NCI-H460 (cell line): ENCODE measurements around the gene ACOT8. TPM values are rescaled to one million over a fixed set of nuclear protein-coding genes. Genes with fewer than 3 reads are reported as not detected.
"Not testable (repeated sequence)": the region's sequence is repeated elsewhere in the genome, so short reads cannot be mapped to it uniquely, and the experiment has no call there.

ENCODE experiments used
- DNase-seq: peaks from one replicate; pipeline ENCODE4 v3.0.0-alpha.2; 2016; ENCODE audit warnings: low read depth; ENCODE audit errors: extremely low read depth
- total RNA-seq: library from RNA; depleted of rRNA; stranded (reverse); fragments of >200 nt; shearing (Covaris generic); gene quantifications from 2 replicates; pipeline ENCODE4 v1.2.3, GENCODE V29; 2014

Gene ACOT8
- total RNA-seq, 1 experiment from 2014 or later = 21.6 TPM

DNA sequence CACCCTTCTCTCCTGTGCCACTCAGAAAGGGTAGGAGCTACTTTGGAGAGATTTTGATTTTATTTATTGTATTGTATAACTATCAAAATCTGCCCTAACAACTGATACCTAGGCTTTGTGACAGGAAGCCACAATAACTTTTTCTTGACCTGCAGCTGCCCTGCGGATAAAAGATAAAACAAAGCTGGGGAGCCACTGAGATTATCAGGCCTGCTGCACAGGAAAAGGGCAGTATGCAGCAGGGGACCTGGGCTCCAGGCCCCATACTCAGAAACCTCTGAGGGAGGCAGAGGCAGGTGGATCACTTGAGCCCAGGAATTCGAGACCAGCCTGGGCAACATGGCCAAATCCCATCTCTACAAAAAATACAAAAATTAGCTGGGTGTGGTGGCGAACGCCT, 24.6 kb downstream of the ACOT8 start:
- DNase-seq = no peak

DNA sequence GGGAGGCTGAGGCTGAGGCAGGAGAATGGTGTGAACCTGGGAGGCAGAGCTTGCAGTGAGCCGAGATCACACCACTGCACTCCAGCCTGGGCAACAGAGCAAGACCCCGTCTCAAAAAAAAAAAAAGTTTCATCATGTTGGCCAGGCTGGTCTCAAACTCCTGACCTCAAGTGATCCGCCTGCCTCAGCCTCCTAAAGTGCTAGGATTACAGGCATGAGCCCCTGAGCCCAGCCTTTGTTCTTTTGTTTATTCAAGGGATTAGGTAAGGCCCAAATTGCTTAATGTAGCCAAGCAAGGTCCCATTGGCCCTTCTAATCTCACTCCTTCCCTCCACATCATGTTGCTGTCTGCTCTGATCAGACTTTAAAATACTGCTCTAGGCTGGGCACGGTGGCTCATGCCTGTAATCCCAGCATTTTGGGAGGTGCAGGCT, 27.5 kb downstream of the ACOT8 start:
- not testable (repeated sequence) for DNase-seq

- no peak for DNase-seq
Measured at GRCh38 chr20:45828589-45828988, 28.6 kb downstream of the ACOT8 start.

- no peak for DNase-seq
Measured at GRCh38 chr20:45827712-45828111, 29.5 kb downstream of the ACOT8 start.

DNA sequence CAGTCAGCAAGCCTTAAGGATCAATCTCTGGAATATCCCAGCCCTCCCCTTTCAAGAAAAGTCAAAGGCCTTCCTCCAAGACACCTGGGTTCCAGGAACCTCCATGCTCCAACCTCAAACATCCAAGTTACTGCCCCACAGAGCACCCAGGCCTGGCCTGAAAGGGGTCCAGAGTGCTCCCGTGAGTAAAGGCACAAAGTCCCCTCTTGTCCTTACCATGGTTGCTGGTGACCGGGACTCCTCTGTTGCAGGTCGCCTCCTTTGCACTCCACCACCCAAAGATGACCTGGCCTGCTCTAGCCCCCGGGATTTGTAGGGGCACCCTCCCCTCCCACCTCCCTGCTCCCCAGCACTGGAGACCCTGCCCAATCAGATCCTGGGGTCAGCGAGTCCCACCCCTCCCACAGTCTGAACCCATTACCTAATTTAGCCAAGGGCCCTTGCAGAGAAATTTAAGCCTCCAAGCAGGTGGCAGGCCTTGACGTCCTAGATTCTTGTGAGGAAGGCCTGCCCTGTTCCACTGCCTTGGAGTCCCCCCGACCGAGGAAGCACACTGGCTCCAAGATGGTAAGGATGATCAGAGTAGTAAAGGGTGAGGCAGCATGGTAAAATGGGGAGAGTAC, 30.1 kb downstream of the ACOT8 start, which contains the start of gene TNNC2:
TSS of gene TNNC2 (minus strand) at position 283 of the 623 bp plus-strand sequence. CDS start at position 219, 64 bp downstream.
- no peak for DNase-seq

GRCh38 chr20:45826381-45827019, 30.7 kb downstream of the ACOT8 start:
- DNase-seq = no peak

- DNase-seq = no peak
Measured at GRCh38 chr20:45823949-45824835, 33.0 kb downstream of the ACOT8 start.

GRCh38 chr20:45822857-45823256, 34.3 kb downstream of the ACOT8 start:
- DNase-seq = no peak

DNA sequence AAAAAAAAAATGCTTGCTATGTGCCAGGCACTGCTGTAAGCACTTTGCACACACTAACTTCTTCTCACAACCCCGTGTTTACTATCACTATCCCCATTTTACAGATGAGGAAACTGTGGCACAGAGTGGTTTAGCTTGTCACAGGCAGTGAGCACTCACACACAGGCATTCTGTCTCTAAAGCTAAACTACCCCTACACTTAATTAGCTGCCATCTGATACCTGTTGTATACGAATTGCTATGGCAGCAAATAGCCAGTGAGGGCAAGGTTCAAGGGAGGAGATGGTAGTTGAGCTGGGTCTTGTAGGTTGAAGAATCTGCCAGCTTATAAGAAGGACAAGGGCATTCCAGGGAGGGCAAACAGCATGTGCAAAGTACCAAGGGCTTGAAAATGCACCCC, 35.2 kb downstream of the ACOT8 start:
- DNase-seq = no peak

DNA sequence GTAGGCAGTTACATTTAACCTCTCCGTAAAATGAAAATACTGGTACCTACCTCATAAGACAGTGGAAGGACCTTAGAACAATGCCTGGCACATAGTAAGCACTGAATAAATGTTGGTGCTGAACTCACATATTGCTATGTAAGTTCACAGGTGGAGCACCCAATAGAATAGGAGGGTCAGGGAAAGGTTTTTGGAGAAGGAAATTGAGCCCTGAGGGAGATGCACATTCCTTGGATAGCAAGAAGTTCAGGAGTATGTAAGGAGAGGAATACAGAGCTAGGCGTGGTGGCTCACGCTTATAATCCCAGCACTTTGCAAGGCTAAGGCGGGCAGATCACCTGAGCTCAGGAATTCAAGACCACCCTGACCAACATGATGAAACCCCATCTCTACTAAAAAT, 37.7 kb downstream of the ACOT8 start:
- no peak for DNase-seq

- no peak for DNase-seq
Measured at GRCh38 chr20:45818239-45818638, 39.0 kb downstream of the ACOT8 start.

DNA sequence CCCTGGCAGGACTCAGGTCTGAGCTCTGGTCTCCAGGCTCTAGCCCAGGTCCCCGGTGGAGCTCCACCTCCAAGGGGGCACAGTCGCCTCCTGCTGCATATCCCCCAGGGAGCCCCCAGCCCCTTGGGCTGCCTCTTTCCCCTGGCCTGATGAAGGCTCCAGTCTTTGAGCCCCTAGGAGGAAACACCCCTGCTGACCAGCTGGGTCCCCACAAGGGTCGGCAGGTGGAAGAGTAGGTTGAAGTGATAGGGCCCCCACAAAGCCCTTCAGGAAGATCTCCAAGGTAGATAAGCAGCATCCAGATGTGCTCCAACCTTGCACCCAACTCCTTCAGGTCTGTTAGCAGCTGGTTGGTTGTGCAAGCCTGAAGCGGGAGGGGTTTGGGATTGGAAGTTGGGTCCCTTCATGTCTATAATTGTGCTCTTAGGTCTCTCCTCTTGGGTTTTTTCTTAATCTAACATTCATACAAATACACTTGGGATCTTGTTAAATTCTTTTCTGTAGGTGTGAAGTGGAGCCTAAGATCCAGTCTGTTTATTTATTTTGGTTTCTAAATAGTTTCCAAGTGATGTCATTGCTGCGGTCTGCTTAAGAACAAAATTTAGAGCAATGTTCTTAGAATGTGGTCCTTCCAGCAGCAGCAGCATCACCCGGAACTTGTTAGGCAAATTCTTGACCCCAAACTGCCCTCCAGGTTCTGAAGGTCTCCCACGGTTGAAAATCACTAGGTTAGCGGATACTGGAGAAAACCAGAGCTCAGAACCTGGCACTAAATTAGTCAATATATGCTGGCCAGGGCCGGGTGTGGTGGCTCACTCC, 39.6 kb downstream of the ACOT8 start:
- DNase-seq = peak; percentile 48

GRCh38 chr20:45816951-45817350, 40.2 kb downstream of the ACOT8 start:
- DNase-seq = no peak

DNA sequence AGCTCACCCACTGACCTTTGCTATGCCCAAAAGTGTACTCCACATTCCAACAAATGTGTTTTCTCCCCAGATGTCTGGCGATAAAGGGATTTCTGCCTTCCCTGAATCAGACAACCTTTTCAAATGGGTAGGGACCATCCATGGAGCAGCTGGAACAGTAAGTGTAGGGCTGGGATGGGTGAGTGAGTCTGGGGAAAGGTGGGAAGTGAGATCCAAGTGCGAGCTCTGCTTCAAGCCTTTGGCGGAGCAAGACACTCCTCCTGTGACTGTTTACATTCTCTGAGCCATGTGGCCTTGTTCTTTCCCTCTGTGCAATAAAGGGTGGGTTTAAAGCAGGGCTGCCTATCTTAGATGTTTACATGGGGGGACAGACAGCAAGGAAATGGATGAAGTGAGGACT, 42.9 kb downstream of the ACOT8 start:
- no peak for DNase-seq

- no peak for DNase-seq
Measured at GRCh38 chr20:45813489-45813888, 43.7 kb downstream of the ACOT8 start.

- no peak for DNase-seq
Measured at GRCh38 chr20:45813006-45813340, 44.2 kb downstream of the ACOT8 start.

DNA sequence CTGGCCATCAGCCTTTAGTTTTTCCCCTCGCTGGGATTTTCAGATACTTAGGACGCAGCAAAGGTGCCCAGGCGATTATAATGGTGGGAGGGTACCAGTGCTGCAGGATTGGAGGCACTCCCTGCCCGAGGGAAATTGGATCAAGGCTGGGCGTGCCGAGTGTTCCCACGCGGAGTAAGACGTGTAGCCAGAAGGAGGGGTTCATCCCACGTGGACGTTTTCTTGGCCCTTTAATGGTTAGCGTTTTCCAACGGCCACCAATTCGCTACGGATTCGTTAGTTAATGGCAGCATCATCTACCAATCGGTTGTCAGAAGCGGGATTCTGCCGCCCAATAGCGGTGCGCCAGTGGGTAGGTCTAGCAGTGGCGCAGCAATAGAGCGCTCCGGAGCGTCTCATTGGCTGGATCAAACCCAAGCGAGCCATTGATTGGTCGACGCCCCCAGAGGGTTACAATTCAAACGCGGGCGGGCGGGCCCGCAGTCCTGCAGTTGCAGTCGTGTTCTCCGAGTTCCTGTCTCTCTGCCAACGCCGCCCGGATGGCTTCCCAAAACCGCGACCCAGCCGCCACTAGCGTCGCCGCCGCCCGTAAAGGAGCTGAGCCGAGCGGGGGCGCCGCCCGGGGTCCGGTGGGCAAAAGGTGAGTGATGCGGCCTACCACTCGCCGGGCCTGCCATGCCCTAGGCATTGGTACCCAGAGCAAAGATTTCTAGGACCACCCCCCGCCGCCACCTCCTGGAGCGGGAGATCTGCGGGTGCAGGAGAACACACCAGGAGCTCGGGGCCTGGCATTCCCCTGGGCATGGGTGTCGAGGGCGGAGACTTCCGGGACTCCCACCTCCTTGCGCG, 44.8 kb downstream of the ACOT8 start, which contains the start of gene UBE2C:
TSS of gene UBE2C (plus strand) at position 488 of the 849 bp plus-strand sequence. CDS start at position 540, 52 bp downstream.
- peak; percentile 99 for DNase-seq

DNA sequence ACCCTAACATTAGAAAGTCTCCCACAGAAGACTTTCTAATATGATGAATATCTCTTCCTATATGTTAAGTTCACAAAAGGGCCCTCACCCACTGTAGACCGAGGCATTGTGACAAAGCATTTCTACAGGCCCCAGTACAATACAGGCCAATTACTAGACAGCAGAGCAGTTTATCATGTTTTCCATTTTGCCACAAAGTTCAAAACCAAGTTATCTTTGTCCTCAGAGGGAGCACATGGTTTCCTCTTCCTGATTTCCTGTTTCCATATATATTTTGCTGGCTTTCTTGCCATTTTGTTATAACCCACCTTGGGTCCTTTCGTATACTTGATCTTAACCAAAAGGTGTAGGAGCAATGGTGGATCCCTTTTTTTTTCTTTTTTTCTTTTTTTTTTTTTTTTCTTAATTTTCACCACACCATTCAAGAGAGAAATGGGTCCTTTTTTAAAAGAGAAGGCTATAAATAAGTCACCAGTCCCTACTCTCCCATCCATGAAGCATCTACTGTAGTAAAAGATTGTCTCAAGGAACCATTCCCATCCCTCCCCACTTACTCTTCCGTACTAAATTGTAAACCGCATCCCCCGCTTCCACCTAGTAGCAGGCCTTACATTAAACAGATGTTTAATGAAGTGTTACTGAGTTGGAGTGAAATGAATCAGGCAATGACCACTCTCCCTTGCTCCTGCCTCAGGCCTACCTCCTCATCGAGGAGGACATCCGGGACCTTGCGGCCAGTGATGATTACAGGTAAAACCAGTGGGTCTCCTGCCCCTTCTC, 46.8 kb downstream of the ACOT8 start:
- no peak for DNase-seq

GRCh38 chr20:45801851-45802250, 55.3 kb downstream of the ACOT8 start:
- DNase-seq = no peak
